ENCODE results near the gene TMEM255B.

The TMEM255B gene

DNA sequence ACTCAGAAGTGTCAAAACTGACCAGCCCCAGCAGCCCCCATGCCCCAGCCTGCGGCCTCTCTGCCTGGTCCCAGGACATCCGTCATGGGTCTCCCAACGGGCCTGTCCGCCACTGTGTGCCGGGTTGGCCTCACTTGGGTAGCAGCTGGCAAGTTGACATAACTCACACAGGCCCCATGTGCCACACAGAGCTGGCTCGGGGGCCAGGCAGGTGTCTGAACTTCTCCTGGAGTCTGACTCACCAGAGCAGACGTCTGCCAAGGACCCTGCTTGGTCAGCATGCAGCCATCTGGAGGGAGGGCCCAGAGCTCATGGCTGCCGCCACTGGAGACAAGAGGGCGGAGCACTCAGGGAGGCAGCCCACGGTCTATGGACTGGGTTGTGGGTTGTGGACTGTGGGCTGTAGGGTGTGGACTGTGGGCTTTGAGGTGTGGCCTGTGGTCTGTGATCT is 32.0 kb upstream of the TMEM255B start:
- TF ChIP-seq, protein P1, sequence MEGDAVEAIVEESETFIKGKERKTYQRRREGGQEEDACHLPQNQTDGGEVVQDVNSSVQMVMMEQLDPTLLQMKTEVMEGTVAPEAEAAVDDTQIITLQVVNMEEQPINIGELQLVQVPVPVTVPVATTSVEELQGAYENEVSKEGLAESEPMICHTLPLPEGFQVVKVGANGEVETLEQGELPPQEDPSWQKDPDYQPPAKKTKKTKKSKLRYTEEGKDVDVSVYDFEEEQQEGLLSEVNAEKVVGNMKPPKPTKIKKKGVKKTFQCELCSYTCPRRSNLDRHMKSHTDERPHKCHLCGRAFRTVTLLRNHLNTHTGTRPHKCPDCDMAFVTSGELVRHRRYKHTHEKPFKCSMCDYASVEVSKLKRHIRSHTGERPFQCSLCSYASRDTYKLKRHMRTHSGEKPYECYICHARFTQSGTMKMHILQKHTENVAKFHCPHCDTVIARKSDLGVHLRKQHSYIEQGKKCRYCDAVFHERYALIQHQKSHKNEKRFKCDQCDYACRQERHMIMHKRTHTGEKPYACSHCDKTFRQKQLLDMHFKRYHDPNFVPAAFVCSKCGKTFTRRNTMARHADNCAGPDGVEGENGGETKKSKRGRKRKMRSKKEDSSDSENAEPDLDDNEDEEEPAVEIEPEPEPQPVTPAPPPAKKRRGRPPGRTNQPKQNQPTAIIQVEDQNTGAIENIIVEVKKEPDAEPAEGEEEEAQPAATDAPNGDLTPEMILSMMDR (conservative IDR thresholded peaks at IDR 0.05), result no peak
- H3K27ac ChIP-seq, result no peak overlapping the region

DNA sequence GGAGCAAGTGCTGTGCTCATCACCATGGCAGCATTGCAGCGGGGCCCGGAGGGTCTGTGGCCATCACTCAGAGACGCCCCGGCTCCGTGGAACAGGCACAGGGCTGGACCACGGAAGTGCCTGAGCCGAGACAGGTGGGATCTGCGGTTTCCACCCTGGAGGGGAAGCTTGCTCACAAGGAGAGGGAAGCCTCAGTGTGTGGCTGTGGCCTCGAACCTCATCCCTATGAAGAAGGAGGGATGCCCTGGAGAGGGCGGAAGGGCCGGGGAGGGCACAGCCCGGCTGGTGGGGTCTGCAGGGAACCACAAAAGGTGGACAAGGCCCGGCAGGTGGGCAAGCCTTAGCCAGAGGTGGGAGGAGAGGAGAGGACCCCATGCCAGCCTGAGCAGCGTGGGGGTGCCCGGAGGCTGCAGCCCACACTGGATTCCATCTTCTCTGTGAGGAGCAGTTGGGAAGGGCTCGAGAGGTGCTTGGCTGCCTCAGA is 30.4 kb upstream of the TMEM255B start:
- TF ChIP-seq, protein P1 (conservative IDR thresholded peaks at IDR 0.05), result no peak
- H3K27ac ChIP-seq, result no peak overlapping the region

DNA sequence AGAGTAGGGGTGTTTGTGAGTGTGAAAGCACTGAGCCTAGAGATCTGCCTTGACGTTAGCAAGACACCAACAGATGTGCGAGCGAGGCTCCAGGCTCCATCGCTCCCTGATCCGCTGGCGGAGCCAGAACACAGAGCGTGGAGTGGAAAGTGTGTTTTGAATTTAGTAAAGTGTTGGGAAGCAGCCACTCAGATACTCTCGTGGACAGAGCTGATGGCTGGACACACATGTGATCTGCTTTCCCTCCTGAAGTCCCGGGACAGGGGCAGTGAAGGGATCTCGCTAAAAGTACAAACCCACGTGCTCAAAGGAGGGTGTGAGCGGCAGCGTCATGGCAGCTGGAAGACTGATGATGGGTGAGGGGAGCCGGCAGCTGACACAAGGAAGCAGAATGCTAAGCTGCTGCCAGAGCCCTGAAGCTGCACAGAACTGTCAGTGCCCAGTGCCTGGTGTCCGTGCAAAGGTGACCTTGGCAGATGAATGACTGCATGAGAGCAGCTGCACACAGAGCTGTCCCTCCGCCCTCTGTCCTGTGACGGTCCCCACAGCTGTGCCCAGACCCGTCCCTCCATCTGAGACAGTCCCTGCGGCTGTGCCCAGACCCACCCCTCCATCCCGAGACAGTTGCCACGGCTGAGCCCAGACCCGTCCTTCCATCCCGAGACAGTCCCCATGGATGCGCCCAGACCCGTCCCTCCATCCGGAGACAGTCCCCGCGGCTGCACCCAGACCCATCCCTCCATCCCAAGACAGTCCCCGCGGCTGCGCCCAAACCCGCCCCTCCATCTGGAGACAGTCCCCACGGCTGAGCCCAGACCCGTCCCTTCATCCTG is 29.6 kb upstream of the TMEM255B start:
- H3K27ac ChIP-seq, result no peak overlapping the region
- TF ChIP-seq, protein P1 (conservative IDR thresholded peaks at IDR 0.05), result no peak

DNA sequence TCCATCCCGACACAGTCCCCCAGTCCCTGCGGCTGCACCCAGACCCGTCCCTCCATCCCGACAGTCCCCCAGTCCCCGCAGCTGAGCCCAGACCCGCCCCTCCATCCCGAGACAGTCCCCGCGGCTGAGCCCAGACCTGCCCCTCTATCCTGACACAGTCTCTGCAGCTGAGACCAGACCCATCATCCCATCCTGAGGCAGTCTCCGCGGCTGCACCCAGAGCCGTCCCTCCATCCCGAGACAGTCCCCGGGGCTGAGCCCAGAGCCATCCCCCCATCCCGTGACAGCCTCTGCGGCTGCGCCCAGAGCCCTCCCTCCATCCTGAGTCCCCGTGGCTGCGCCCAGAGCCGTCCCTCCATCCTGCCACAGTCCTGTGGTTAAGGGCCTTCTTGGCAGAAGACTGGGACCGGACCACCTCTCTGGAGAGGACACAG is 28.8 kb upstream of the TMEM255B start:
- TF ChIP-seq, protein P1 (conservative IDR thresholded peaks at IDR 0.05), result no peak
- H3K27ac ChIP-seq, result no peak overlapping the region

DNA sequence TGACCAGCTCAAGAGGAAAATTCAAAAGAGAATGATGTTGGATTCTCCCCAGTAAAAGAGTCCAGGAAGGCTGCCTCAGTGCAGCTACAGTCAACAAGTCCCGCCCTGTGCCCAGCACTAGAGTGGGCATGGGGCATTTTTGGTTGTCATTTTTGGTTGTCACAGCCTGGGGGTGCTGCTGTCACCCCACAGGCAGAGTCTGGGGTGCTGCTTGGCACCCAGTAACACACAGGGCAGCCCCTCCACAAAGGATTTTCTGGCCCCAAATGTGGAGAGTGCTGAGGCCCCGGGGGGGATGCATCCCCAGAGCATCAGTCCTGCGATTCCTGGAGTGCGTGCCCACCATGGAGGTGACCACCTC is 28.2 kb upstream of the TMEM255B start:
- H3K27ac ChIP-seq, result no peak overlapping the region
- TF ChIP-seq, protein P1 (conservative IDR thresholded peaks at IDR 0.05), result no peak

DNA sequence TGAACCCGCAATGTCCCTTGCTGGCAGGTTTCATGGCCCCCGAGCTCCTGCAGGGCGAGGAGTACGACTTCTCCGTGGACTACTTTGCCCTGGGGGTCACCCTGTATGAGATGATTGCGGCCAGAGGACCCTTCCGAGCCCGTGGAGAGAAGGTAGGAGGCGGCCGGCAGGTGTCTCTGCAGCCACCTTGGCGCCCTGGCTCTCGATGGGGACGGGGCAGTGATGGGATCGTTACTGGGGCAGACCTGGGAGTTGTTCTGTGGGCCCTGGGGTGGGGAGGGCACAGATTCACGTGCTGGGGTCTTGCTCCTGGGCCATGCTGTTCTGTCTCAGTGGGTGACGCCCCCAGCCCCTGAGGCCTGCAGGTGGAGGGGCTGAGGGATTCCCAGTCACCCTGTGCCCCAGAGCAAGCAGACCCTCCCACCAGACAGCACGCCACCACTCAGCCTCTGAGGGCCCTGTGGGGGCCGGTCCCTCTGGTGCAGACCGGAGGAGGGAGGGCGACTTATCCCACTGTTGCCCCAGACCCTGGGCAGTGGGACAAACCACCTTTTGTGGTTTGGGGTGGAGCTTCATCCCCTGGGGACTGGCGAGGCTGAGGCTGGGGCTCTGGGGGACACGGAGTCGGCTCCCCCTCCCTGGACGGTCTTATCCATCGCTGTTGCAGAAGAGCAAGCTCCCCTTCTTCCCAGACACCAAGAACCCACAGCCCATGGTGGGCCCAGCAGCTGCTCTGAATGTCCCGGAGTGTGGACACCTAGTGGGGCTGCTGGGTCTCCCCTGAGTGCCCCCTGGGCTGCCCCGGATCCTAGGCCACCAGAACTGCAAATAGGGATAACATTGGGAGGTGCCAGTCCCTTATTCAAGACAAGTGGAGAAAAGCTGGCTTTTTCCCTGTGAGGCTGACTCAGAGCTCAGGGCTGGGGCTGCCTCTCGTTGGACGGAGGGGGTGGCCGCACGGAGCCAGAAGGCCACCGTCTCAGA is 27.5 kb upstream of the TMEM255B start:
- H3K27ac ChIP-seq, result no peak overlapping the region

More for the DNA sequence above, 27.5 kb upstream of the TMEM255B start:
- TF ChIP-seq, protein P1 (conservative IDR thresholded peaks at IDR 0.05), result no peak
